WTC11 (cell line): ENCODE data around the gene TAF13.

Experiments
- JUN ChIP-seq: sonication (generic); formaldehyde crosslinking; IDR thresholded peaks from 2 replicates; pipeline ENCODE4 v1.8.0; 2023; ENCODE audit warnings: mild to moderate bottlenecking, missing genetic modification reagents
- SP1 ChIP-seq: sonication (generic); formaldehyde crosslinking; conservative IDR thresholded peaks from 2 replicates; pipeline ENCODE4 v1.8.1; 2022; ENCODE audit warnings: missing genetic modification reagents
- TF ChIP-seq, protein P1 (sequence below): sonication (generic); formaldehyde crosslinking; IDR thresholded peaks from 2 replicates; pipeline ENCODE4 v1.8.1; 2023; ENCODE audit warnings: mild to moderate bottlenecking, missing genetic modification reagents, moderate library complexity
- TF ChIP-seq, protein P2 (sequence below): sonication (generic); formaldehyde crosslinking; IDR thresholded peaks from 2 replicates; pipeline ENCODE4 v1.8.1; 2022; ENCODE audit warnings: low read depth, missing genetic modification reagents, borderline replicate concordance

- TF ChIP-seq, protein P1, sequence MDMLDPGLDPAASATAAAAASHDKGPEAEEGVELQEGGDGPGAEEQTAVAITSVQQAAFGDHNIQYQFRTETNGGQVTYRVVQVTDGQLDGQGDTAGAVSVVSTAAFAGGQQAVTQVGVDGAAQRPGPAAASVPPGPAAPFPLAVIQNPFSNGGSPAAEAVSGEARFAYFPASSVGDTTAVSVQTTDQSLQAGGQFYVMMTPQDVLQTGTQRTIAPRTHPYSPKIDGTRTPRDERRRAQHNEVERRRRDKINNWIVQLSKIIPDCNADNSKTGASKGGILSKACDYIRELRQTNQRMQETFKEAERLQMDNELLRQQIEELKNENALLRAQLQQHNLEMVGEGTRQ (CRISPR knock-in tag) = no peak
- TF ChIP-seq, protein P2, sequence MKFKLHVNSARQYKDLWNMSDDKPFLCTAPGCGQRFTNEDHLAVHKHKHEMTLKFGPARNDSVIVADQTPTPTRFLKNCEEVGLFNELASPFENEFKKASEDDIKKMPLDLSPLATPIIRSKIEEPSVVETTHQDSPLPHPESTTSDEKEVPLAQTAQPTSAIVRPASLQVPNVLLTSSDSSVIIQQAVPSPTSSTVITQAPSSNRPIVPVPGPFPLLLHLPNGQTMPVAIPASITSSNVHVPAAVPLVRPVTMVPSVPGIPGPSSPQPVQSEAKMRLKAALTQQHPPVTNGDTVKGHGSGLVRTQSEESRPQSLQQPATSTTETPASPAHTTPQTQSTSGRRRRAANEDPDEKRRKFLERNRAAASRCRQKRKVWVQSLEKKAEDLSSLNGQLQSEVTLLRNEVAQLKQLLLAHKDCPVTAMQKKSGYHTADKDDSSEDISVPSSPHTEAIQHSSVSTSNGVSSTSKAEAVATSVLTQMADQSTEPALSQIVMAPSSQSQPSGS (CRISPR knock-in tag) = no peak
- no peak for TF ChIP-seq JUN (CRISPR knock-in tag)
- no peak for TF ChIP-seq SP1 (CRISPR knock-in tag)
Measured at GRCh38 chr1:109034382-109034781, 41.4 kb downstream of the TAF13 start.
